ENCODE measurements around the gene PIGW.

- TF ChIP-seq EZH2 (IDR thresholded peaks at IDR 0.05; ENCODE audit: insufficient read depth, poor library complexity, severe bottlenecking) (no peak), EZH2phosphoT487 (IDR thresholded peaks at IDR 0.05; ENCODE audit: insufficient read depth, low read depth) (no peak)
Observed at GRCh38 chr17:36547776-36548175, 13.0 kb downstream of the PIGW start.
